Measurements from ENCODE around the gene NSUN3.
"Not testable (repeated sequence)": the region's sequence is repeated elsewhere in the genome, so short reads cannot be mapped to it uniquely, and the experiment has no call there.

The NSUN3 gene

DNA sequence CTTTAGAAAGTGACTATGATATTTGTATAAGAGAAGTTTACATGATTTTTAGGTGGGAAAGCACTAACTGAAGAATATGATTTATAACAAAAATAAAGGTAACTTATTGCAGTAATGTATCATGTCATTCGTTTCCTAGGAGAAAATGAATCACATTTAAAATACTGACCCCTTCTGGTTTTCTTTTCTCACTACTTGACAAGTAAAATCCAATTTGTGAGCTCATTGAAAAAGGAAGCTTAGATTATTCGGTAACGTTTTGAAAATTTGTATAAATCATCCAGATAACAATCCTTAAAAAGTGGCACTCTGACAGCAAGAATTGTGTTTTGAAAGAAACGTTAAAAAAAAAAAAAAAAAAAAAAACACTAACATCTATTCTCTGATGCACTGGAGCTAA lies 39.0 kb downstream of the NSUN3 start:
- no peak overlapping the region for H3K4me3 ChIP-seq (ENCODE audit: low read depth, low read length)
- TF ChIP-seq, protein P1, sequence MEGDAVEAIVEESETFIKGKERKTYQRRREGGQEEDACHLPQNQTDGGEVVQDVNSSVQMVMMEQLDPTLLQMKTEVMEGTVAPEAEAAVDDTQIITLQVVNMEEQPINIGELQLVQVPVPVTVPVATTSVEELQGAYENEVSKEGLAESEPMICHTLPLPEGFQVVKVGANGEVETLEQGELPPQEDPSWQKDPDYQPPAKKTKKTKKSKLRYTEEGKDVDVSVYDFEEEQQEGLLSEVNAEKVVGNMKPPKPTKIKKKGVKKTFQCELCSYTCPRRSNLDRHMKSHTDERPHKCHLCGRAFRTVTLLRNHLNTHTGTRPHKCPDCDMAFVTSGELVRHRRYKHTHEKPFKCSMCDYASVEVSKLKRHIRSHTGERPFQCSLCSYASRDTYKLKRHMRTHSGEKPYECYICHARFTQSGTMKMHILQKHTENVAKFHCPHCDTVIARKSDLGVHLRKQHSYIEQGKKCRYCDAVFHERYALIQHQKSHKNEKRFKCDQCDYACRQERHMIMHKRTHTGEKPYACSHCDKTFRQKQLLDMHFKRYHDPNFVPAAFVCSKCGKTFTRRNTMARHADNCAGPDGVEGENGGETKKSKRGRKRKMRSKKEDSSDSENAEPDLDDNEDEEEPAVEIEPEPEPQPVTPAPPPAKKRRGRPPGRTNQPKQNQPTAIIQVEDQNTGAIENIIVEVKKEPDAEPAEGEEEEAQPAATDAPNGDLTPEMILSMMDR (IDR thresholded peaks at IDR 0.05; ENCODE audit: low read depth, low read length), result no peak; the same call in 1 of the 2 replicates

DNA sequence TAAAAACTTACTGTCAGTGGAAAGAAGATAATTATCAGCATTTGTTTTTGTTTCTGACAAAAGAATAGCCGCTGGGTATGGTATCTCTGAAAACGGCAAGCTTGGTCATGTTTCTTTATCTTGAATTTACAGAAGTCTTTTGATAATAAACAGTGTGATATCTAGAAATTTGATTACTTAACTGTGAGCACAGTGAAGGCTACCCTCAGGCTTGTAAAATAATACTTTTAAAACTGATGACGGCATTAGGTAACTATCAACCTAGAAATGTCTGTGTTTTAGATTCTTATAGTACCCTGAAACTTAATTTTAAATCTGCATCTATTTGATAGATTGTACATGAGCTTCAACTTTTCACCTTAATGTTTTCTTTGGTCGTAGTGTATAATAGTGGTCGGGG lies 43.4 kb downstream of the NSUN3 start:
- TF ChIP-seq, protein P1 (IDR thresholded peaks at IDR 0.05; ENCODE audit: low read depth, low read length), result no peak
- H3K4me3 ChIP-seq (ENCODE audit: low read depth, low read length), result no peak overlapping the region

DNA sequence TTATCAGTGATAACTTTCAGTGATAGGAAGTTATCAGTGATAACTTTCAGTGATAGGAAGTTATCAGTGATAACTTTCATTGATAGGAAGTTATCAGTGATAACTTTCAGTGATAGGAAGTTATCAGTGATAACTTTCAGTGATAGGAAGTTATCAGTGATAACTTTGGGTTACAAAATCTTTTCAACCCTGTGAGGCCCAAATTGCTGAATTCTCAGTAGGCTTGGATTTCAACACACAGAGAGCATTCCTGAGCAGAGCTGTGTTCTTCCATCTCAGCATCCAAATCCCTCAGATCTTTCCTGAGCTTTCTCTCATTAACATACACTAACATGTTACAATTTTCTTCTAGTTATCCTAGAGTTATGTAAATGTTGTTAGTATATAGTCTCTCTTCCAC lies 47.4 kb downstream of the NSUN3 start:
- not testable (repeated sequence) for H3K4me3 ChIP-seq (ENCODE audit: low read depth, low read length)

DNA sequence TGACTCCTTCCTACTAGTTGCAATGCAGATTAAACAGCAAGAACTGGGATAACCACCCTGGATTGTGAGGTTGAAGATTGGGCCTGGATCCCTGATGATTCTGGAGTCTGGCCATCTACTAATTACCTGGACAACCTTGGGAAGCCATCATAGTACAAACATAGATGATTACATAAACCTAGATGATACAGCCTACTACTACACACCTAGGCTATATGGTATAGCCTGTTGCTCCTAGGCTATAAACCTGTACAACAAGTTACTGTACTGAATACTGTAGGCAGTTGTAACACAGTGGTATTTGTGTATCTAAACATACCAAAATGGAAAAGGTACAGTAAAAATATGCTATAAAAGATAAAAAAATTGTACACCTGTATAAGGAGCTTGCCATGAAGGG lies 48.0 kb downstream of the NSUN3 start:
- H3K4me3 ChIP-seq (ENCODE audit: low read depth, low read length), result no peak overlapping the region
- TF ChIP-seq, protein P1 (IDR thresholded peaks at IDR 0.05; ENCODE audit: low read depth, low read length), result no peak

DNA sequence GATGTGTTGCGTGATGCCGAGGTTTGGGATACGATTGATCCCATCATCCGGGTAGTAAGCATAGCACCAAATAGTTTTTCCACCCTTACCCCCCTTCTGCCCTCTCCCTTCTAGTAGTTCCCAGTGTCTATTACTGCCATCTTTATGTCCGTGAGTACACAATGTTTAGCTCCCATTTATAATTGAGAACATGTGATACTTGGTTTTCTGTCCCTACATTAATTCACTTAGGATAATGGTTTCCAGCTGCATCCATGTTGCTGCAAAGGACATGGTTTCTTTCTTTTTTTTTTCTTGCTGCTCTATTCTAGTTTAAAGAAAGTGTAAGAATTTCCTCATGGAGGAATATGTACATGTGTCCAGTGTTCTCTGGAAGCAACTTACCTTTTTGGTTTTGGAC lies 51.8 kb downstream of the NSUN3 start:
- TF ChIP-seq, protein P1 (IDR thresholded peaks at IDR 0.05; ENCODE audit: low read depth, low read length), result no peak
- no peak overlapping the region for H3K4me3 ChIP-seq (ENCODE audit: low read depth, low read length)

DNA sequence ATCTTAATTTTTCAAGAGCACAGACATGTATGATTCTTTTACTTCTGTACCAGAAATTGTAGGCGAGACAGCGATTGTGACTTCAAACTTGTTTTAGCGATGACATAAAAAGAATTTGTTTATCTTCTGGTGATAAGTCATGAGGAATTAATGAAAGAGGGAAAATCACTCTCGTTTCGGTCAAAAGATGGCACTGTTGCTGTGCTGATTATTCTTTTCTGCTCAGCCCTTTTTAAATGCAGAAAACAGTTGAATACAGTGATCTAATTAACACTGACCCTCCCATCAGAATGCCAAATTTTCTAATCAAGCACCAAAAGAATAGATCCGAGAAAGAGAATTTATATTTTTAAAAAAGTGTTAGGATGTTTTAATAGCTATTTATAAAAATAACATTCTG lies 52.6 kb downstream of the NSUN3 start:
- no peak overlapping the region for H3K4me3 ChIP-seq (ENCODE audit: low read depth, low read length)
- TF ChIP-seq, protein P1 (IDR thresholded peaks at IDR 0.05; ENCODE audit: low read depth, low read length), result 0 out of 2 replicates have a peak, but pooled peaks have one; percentile 7

DNA sequence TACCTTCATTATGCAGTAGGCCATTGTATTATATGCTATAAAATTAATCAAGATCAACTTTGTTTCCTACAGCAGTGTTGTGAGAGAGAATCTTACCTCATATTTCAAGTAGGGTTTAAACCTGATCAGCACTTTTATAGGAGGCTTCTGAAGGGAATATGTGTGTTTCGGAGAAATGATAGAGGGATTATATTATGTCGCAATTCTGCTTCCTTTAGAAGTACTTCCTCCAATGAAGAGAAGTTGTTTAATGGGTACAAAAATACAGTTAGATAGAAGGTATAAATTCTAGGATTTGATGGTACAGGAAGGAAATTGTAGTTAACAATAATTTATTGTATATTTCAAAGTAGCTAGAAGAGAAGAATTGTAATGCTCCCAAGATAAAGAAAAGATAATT lies 54.9 kb downstream of the NSUN3 start:
- no peak overlapping the region for H3K4me3 ChIP-seq (ENCODE audit: low read depth, low read length)
- TF ChIP-seq, protein P1 (IDR thresholded peaks at IDR 0.05; ENCODE audit: low read depth, low read length), result no peak

DNA sequence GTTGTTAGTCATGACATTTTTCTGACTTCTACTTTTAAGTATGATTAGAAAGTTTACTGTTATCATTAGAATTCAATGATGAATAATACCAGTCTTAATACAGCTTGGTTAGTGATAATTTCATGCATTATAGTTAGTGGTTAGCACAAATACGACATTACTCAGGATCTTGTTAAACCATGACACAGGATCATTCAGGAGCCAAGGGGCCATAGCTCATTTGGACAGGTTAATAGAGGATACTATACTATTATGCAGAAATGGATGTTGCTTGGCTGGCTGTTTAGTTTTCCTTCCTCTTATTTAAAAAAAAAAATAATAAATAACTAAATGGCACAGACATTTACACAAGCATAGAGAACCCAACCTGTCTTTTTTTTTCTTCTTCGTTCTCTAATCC lies 55.5 kb downstream of the NSUN3 start:
- no peak overlapping the region for H3K4me3 ChIP-seq (ENCODE audit: low read depth, low read length)
- TF ChIP-seq, protein P1 (IDR thresholded peaks at IDR 0.05; ENCODE audit: low read depth, low read length), result no peak
